Prostate gland (tissue), 2 donors: Measurements from ENCODE around the gene PSMB1.

ENCODE experiments used
- CTCF ChIP-seq, 4 experiments: fragments of 200-600 bp in 2 of 4; fragments of 450-650 bp in 2 of 4; sonication (generic) in 2 of 4; IDR thresholded peaks; 1 replicate in 3 of 4; 2 replicates in 1 of 4; pipeline ENCODE4 v1.5.1; 2016 to 2019; ENCODE audit warnings: antibody characterized with exemption in 4 of 4, mild to moderate bottlenecking in 2 of 4, moderate library complexity in 2 of 4
- POLR2A ChIP-seq: fragments of 450-650 bp; IDR thresholded peaks from one replicate; pipeline ENCODE4 v1.6.1; 2016; ENCODE audit warnings: antibody characterized with exemption, mild to moderate bottlenecking
- POLR2AphosphoS5 ChIP-seq: sonication (generic); formaldehyde crosslinking; IDR thresholded peaks from one replicate; pipeline ENCODE4 v1.6.1; 2017; ENCODE audit warnings: antibody characterized with exemption

DNA sequence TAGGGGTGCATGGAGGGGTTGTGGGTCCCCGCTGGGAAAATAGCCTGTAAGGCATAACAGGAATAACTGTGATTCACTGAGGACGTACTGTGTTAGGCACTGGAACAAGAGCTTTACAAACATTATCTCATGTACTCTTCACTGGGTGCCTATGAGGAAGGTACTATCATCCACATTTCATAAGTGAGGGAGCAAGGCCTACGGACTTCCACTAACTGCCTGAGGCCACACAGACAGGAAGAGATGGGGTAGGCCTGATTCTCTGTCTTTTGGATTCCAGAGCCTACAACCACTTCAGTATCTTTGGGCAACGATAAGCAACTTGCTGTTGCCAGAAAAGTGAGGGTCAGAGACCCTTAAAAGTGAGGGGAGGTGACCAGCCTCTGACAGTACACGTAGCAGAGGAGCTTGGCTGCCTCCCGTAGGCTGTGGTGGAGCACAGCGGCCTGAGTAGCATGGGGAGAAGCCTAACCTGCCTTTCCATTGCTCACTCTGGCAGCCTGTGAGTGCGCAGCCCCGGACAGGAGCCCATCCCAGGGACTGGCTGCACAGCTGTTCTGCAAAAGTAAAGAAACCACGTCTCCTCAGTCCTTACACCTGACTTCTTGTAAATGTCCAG is 30.4 kb downstream of the PSMB1 start:
- TF ChIP-seq CTCF (IDR thresholded peaks at IDR 0.05) (no peak), POLR2A (no peak), POLR2AphosphoS5 (no peak)
